Measurements from ENCODE around the gene ABCA2.

DNA sequence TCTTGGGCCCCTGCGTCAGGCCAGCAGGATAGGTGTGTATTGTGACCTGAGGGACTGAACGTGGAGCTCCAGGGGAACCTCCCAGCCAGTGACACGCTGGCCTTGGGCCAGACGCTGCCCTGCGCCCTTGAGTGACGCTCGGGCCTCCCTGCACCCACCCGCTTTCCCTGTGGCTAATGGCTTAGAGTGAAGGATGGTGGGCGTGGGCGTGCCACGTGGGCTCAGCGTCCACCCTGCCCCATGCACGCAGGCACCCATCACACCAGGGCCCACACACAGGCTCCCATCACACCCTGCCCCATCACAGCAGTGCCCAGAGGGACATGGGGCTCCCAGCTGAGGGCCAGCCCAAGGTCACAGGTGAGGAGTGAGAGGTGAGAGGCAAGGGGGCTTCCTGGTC lies 9.0 kb upstream of the ABCA2 start:
- TF ChIP-seq, protein P1, sequence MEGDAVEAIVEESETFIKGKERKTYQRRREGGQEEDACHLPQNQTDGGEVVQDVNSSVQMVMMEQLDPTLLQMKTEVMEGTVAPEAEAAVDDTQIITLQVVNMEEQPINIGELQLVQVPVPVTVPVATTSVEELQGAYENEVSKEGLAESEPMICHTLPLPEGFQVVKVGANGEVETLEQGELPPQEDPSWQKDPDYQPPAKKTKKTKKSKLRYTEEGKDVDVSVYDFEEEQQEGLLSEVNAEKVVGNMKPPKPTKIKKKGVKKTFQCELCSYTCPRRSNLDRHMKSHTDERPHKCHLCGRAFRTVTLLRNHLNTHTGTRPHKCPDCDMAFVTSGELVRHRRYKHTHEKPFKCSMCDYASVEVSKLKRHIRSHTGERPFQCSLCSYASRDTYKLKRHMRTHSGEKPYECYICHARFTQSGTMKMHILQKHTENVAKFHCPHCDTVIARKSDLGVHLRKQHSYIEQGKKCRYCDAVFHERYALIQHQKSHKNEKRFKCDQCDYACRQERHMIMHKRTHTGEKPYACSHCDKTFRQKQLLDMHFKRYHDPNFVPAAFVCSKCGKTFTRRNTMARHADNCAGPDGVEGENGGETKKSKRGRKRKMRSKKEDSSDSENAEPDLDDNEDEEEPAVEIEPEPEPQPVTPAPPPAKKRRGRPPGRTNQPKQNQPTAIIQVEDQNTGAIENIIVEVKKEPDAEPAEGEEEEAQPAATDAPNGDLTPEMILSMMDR (IDR thresholded peaks at IDR 0.05): no peak
- TF ChIP-seq EZH2phosphoT487 (IDR thresholded peaks at IDR 0.05) (no peak), EZH2 (IDR thresholded peaks at IDR 0.05) (no peak)
